ENCODE data around the gene SPATA7.

SPATA7 gene

GRCh38 chr14:88420187-88420586 lies 34.7 kb downstream of the SPATA7 start:
- no peak for DNase-seq

- DNase-seq, result no peak
These were observed 35.8 kb downstream of the SPATA7 start for GRCh38 chr14:88421286-88421685.

- no peak for DNase-seq
These were observed 36.6 kb downstream of the SPATA7 start for GRCh38 chr14:88422047-88422446.

- DNase-seq, result no peak
These were observed 37.6 kb downstream of the SPATA7 start for GRCh38 chr14:88422919-88423650.

- no peak for DNase-seq
These were observed 39.1 kb downstream of the SPATA7 start for GRCh38 chr14:88424573-88424972.

GRCh38 chr14:88426271-88426670 lies 40.8 kb downstream of the SPATA7 start:
- no peak for DNase-seq

- DNase-seq, result no peak
These were observed 45.5 kb downstream of the SPATA7 start for GRCh38 chr14:88430976-88431375.

GRCh38 chr14:88437658-88438057 lies 52.2 kb downstream of the SPATA7 start:
- DNase-seq, result no peak

GRCh38 chr14:88439088-88439487 lies 53.6 kb downstream of the SPATA7 start:
- no peak for DNase-seq

- no peak for DNase-seq
These were observed 66.8 kb downstream of the SPATA7 start for GRCh38 chr14:88452231-88452630.

- DNase-seq, result no peak
These were observed 69.4 kb downstream of the SPATA7 start for GRCh38 chr14:88454886-88455285.

GRCh38 chr14:88463318-88463717 lies 77.9 kb downstream of the SPATA7 start:
- peak in 1 of 2 donors; percentile 12 for DNase-seq

GRCh38 chr14:88468406-88468805 lies 82.9 kb downstream of the SPATA7 start:
- DNase-seq, result no peak

- DNase-seq, result no peak
These were observed 85.3 kb downstream of the SPATA7 start for GRCh38 chr14:88470542-88471440.

GRCh38 chr14:88473791-88474190 lies 88.3 kb downstream of the SPATA7 start:
- no peak for DNase-seq

- DNase-seq, result no peak
These were observed 90.8 kb downstream of the SPATA7 start for GRCh38 chr14:88476214-88476774.

GRCh38 chr14:88476825-88477224 lies 91.4 kb downstream of the SPATA7 start:
- no peak for DNase-seq

- DNase-seq, result no peak
These were observed 92.2 kb downstream of the SPATA7 start for GRCh38 chr14:88477513-88478250.

- no peak for DNase-seq
These were observed 93.5 kb downstream of the SPATA7 start for GRCh38 chr14:88478931-88479330.

GRCh38 chr14:88479574-88479987 lies 94.1 kb downstream of the SPATA7 start:
- DNase-seq, result no peak

- DNase-seq, result no peak
These were observed 95.6 kb downstream of the SPATA7 start for GRCh38 chr14:88481059-88481458.

GRCh38 chr14:88481794-88482193 lies 96.3 kb downstream of the SPATA7 start:
- DNase-seq, result no peak

GRCh38 chr14:88482524-88482923 lies 97.1 kb downstream of the SPATA7 start:
- no peak for DNase-seq

All from CD4-positive, alpha-beta T cell treated with Interferon alpha-2 for 1 hour (primary cell).